Gastrocnemius medialis (tissue), 4 donors: ENCODE data around the gene AP5Z1.

Experiments used
- POLR2A ChIP-seq, 2 donors: fragments of 450-650 bp; IDR thresholded peaks; one replicate each; pipeline ENCODE4 v1.6.1; 2017; ENCODE audit warnings: antibody characterized with exemption in 2 of 2, mild to moderate bottlenecking in 2 of 2, moderate library complexity in 2 of 2
- TF ChIP-seq, protein P1 (sequence below), 5 experiments: fragments of 450-650 bp in 3 of 5; fragments of 200-600 bp in 2 of 5; sonication (generic) in 2 of 5; IDR thresholded peaks in 4 of 5; conservative IDR thresholded peaks in 1 of 5; 1 replicate in 4 of 5; 2 replicates in 1 of 5; pipeline ENCODE4 v1.5.1; 2016 to 2019; ENCODE audit warnings: antibody characterized with exemption in 5 of 5, mild to moderate bottlenecking in 3 of 5, moderate library complexity in 3 of 5

- TF ChIP-seq, protein P1, sequence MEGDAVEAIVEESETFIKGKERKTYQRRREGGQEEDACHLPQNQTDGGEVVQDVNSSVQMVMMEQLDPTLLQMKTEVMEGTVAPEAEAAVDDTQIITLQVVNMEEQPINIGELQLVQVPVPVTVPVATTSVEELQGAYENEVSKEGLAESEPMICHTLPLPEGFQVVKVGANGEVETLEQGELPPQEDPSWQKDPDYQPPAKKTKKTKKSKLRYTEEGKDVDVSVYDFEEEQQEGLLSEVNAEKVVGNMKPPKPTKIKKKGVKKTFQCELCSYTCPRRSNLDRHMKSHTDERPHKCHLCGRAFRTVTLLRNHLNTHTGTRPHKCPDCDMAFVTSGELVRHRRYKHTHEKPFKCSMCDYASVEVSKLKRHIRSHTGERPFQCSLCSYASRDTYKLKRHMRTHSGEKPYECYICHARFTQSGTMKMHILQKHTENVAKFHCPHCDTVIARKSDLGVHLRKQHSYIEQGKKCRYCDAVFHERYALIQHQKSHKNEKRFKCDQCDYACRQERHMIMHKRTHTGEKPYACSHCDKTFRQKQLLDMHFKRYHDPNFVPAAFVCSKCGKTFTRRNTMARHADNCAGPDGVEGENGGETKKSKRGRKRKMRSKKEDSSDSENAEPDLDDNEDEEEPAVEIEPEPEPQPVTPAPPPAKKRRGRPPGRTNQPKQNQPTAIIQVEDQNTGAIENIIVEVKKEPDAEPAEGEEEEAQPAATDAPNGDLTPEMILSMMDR (IDR thresholded peaks at IDR 0.05 in 4 of 5, conservative IDR thresholded peaks at IDR 0.05 in 1 of 5), result no peak
- TF ChIP-seq POLR2A (IDR thresholded peaks at IDR 0.05), result no peak
Measured at GRCh38 chr7:4790516-4790991, 15.1 kb downstream of the AP5Z1 start.
